CD4-positive, alpha-beta T cell treated with Interleukin-6 at 100 ng/mL for 8 hours (primary cell): Measurements from ENCODE around the gene THADA.
A peak's percentile ranks its signal among the peaks of the same experiment; 100 is the strongest.

Experiments used
- DNase-seq: peaks from one replicate; pipeline ENCODE4 v3.0.0-alpha.2; 2020; ENCODE audit warnings: mixed read lengths, low spot score

THADA gene

GRCh38 chr2:43246641-43247040 is 349.2 kb downstream of the THADA start:
- no peak for DNase-seq

GRCh38 chr2:43241558-43241957 is 354.3 kb downstream of the THADA start:
- no peak for DNase-seq

- no peak for DNase-seq
Measured at GRCh38 chr2:43240766-43241150, 355.1 kb downstream of the THADA start.

GRCh38 chr2:43239981-43240765 is 355.7 kb downstream of the THADA start:
- no peak for DNase-seq

GRCh38 chr2:43238813-43239212 is 357.0 kb downstream of the THADA start:
- no peak for DNase-seq

GRCh38 chr2:43238176-43238575 is 357.7 kb downstream of the THADA start:
- DNase-seq = no peak

GRCh38 chr2:43233218-43234212 is 362.3 kb downstream of the THADA start:
- no peak for DNase-seq

- DNase-seq = no peak
Measured at GRCh38 chr2:43230951-43231827, 364.6 kb downstream of the THADA start.

- DNase-seq = no peak
Measured at GRCh38 chr2:43230351-43230885, 365.4 kb downstream of the THADA start.

- DNase-seq = peak; percentile 35
Measured at GRCh38 chr2:43228756-43229659, 366.8 kb downstream of the THADA start.

- DNase-seq = no peak
Measured at GRCh38 chr2:43228321-43228751, 367.5 kb downstream of the THADA start.

GRCh38 chr2:43227830-43228281 is 368.0 kb downstream of the THADA start:
- DNase-seq = no peak

GRCh38 chr2:43226955-43227829 is 368.6 kb downstream of the THADA start:
- DNase-seq = peak; percentile 52

GRCh38 chr2:43226558-43226954 is 369.3 kb downstream of the THADA start, which contains the start of gene ZFP36L2:
Gene ZFP36L2 (minus strand): TSS chr2:43226606. CDS start chr2:43226315, 291 bp downstream.
- DNase-seq = peak; percentile 97

- peak; percentile 67 for DNase-seq
Measured at GRCh38 chr2:43225788-43226557, 369.9 kb downstream of the THADA start.

- DNase-seq = peak; percentile 76
Measured at GRCh38 chr2:43225093-43225787, 370.6 kb downstream of the THADA start.

- DNase-seq = peak; percentile 46
Measured at GRCh38 chr2:43224571-43225092, 371.2 kb downstream of the THADA start.
